Measurements from ENCODE around the gene ADAR.

DNA sequence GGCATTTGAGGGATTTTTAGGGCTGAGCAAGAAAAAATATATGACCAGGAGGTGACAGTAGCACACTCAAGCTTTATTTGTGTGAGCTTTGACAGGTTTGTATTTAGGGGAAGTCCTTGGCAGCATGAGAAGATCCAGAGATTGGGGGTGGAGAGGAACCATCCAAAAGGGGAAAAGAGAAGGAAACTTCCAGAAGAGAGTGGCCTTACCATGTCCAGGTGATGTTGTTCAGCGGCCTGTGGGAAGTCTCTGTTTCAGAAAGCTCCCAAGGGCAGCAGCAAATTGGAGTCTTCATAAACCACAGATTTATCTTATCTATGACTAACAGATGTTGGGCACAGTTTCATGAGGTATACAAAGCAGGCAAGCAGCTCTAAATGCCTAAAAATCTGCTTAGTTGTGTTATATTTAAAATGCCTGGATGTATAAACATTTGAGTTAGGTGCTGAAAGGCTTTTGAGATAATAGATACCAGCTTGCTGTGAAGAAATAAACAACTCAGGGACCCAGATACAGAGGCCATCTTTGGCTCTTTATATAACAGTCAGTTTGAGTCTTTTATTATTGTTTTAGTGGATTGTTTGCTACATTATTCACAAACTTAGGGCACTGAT lies 21.2 kb upstream of the ADAR start:
- TF ChIP-seq, protein P1, sequence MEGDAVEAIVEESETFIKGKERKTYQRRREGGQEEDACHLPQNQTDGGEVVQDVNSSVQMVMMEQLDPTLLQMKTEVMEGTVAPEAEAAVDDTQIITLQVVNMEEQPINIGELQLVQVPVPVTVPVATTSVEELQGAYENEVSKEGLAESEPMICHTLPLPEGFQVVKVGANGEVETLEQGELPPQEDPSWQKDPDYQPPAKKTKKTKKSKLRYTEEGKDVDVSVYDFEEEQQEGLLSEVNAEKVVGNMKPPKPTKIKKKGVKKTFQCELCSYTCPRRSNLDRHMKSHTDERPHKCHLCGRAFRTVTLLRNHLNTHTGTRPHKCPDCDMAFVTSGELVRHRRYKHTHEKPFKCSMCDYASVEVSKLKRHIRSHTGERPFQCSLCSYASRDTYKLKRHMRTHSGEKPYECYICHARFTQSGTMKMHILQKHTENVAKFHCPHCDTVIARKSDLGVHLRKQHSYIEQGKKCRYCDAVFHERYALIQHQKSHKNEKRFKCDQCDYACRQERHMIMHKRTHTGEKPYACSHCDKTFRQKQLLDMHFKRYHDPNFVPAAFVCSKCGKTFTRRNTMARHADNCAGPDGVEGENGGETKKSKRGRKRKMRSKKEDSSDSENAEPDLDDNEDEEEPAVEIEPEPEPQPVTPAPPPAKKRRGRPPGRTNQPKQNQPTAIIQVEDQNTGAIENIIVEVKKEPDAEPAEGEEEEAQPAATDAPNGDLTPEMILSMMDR (optimal IDR thresholded peaks at IDR 0.05 in 1 of 3, IDR thresholded peaks at IDR 0.05 in 1 of 3, conservative IDR thresholded peaks at IDR 0.05 in 1 of 3; ENCODE audit: extremely low read depth in 1 of 3, insufficient read depth in 2 of 3, low read length in 3 of 3), result no peak
- TF ChIP-seq EZH2 (IDR thresholded peaks at IDR 0.05; ENCODE audit: low read length), result no peak
